Suprapubic skin (tissue), 4 donors: ENCODE data around the gene MRPL14.

Experiments
- POLR2A ChIP-seq, 2 donors: fragments of 450-650 bp; IDR thresholded peaks; one replicate each; pipeline ENCODE4 v1.6.1; 2017; ENCODE audit warnings: antibody characterized with exemption in 2 of 2, mild to moderate bottlenecking in 2 of 2, moderate library complexity in 2 of 2
- POLR2AphosphoS5 ChIP-seq, 3 donors: sonication (generic); formaldehyde crosslinking; IDR thresholded peaks; one replicate each; pipeline ENCODE4 v1.6.1; 2017; ENCODE audit warnings: antibody characterized with exemption in 3 of 3
- TF ChIP-seq, protein P1 (sequence below), 2 donors: fragments of 200-600 bp in 1 of 2; fragments of 450-650 bp in 1 of 2; sonication (generic) in 1 of 2; IDR thresholded peaks; one replicate each; pipeline ENCODE4 v1.5.1; 2016 to 2019; ENCODE audit warnings: antibody characterized with exemption in 2 of 2, mild to moderate bottlenecking in 1 of 2, moderate library complexity in 1 of 2

DNA sequence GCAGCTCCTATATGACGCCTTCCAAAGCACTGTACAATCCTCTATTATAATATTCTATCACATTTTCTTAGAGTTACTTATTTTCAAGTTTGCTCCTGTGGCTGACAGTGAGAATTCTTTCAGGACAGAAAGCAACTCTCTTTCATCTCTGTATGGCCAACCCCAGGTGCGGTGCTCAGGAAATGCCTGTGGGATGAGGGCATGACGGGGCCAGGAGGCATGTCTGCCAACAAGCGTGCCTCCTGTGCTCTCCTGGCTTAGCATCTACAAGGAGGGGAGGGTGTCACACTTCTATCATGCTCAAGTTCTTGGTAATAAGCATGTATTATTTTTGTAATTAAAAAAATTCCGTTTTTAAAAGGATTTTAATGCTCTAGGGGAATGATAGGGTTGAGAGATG is 11.4 kb downstream of the MRPL14 start:
- TF ChIP-seq, protein P1, sequence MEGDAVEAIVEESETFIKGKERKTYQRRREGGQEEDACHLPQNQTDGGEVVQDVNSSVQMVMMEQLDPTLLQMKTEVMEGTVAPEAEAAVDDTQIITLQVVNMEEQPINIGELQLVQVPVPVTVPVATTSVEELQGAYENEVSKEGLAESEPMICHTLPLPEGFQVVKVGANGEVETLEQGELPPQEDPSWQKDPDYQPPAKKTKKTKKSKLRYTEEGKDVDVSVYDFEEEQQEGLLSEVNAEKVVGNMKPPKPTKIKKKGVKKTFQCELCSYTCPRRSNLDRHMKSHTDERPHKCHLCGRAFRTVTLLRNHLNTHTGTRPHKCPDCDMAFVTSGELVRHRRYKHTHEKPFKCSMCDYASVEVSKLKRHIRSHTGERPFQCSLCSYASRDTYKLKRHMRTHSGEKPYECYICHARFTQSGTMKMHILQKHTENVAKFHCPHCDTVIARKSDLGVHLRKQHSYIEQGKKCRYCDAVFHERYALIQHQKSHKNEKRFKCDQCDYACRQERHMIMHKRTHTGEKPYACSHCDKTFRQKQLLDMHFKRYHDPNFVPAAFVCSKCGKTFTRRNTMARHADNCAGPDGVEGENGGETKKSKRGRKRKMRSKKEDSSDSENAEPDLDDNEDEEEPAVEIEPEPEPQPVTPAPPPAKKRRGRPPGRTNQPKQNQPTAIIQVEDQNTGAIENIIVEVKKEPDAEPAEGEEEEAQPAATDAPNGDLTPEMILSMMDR (IDR thresholded peaks at IDR 0.05) = no peak
- no peak for TF ChIP-seq POLR2AphosphoS5 (IDR thresholded peaks at IDR 0.05)
- no peak for TF ChIP-seq POLR2A (IDR thresholded peaks at IDR 0.05)
